Measurements from ENCODE around the gene FAM83E.

Gene FAM83E

DNA sequence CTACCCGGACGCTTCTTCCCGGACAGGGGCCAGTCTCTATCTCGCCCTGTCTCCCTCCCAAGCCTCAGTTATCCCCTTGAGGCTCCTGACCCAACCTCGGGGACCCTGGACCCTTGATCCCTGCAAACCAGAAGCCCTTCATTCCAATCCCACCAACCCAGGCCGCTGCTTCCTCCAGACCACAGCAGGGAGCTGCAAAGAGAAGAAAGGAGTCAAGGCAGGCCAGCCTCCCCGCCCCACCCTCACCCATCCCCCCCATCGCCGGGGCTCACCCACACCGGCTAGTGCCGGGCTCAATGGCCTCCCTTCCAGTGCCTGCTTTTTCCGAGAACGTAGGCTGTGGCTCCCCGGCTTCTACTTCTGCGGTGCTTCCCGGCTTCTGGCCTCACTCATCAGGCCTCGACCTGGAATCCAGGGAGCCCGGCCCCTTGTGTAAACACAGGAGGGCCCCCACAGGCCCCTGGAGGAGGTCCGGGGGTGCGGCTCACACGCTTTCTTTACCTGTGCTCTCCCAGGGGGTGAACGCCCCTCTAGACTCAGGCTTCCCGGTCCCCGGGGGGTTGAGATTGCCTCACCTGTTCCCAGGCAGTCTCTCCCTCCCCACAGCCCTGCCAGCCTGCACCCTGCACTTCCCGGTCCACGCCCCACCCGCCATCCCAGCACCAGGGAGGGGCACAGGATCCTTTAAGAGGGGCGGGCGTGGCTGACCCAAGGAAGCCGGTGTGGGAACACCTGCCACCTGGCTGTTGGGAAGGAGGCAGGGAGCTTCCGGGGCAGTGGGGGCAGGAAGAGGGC lies at the start of gene FAM83E:
Gene FAM83E, minus strand, starts transcription at position 641 of the 795 bp plus-strand sequence. CDS start 1,704 bp downstream, outside the sequence.
- Histone ChIP-seq H3F3A (ENCODE audit: insufficient read depth) (peaks cover 20% of the 10 kb centered on the region), H3K4me3 (ENCODE audit: insufficient read depth, low read length, poor library complexity, severe bottlenecking) (no peak within 1 kb of the TSS), H3K79me2 (ENCODE audit: insufficient read depth, low read length) (peaks cover 31% of the 10 kb centered on the region), H3K9ac (ENCODE audit: low read length) (no peak within 1 kb of the TSS), H3K36me3 (ENCODE audit: low read length) (peaks cover 16% of the 10 kb centered on the region), H2AFZ (ENCODE audit: low read depth, low read length, severe bottlenecking) (no peak within 1 kb of the TSS), H3K9me2 (replicated peaks; ENCODE audit: insufficient read depth, low read length) (no peaks in the 10 kb centered on the region), H3K27ac (ENCODE audit: low read depth, low read length) (no peak within 1 kb of the TSS), H3K4me2 (ENCODE audit: low read depth, low read length, poor library complexity, severe bottlenecking) (no peak within 1 kb of the TSS), H4K20me1 (ENCODE audit: low read depth, low read length) (peaks cover 14% of the 10 kb centered on the region), H3K27me3 (ENCODE audit: low read length) (no peaks in the 10 kb centered on the region), H3K9me3 (ENCODE audit: insufficient read depth, low read length) (no peaks in the 10 kb centered on the region)
- no peak for TF ChIP-seq EZH2phosphoT487 (conservative IDR thresholded peaks at IDR 0.05; ENCODE audit: low read length)
- TF ChIP-seq, protein P1, sequence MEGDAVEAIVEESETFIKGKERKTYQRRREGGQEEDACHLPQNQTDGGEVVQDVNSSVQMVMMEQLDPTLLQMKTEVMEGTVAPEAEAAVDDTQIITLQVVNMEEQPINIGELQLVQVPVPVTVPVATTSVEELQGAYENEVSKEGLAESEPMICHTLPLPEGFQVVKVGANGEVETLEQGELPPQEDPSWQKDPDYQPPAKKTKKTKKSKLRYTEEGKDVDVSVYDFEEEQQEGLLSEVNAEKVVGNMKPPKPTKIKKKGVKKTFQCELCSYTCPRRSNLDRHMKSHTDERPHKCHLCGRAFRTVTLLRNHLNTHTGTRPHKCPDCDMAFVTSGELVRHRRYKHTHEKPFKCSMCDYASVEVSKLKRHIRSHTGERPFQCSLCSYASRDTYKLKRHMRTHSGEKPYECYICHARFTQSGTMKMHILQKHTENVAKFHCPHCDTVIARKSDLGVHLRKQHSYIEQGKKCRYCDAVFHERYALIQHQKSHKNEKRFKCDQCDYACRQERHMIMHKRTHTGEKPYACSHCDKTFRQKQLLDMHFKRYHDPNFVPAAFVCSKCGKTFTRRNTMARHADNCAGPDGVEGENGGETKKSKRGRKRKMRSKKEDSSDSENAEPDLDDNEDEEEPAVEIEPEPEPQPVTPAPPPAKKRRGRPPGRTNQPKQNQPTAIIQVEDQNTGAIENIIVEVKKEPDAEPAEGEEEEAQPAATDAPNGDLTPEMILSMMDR (IDR thresholded peaks at IDR 0.05; ENCODE audit: insufficient read depth, low read length, poor library complexity, severe bottlenecking): no peak

DNA sequence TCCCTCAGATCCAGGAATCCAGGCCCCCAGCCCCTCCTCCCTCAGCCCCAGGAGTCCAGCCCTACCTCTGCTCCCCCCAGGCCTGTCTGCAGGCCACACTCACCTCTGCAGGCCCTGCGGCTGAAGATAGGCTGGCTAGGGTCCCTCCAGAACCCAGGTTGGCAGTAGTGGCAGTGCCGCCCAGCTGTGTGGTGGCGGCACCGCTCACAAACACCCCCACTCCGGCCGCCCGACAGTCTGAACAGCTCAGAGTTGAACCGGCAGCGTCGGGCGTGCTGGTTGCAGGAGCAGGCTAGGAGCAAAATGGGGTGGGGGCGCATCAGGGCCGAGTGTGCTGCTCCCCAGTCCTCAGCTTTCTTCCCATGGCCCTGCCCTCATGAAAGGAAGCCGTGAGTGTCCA lies 49.6 kb upstream of the FAM83E start:
- no peaks in the 10 kb centered on the region for H3F3A ChIP-seq (ENCODE audit: insufficient read depth)
- no peak overlapping the region for H3K4me2 ChIP-seq (ENCODE audit: low read depth, low read length, poor library complexity, severe bottlenecking)
- H3K27ac ChIP-seq (ENCODE audit: low read depth, low read length): no peak overlapping the region
- no peaks in the 10 kb centered on the region for H3K9me2 ChIP-seq (replicated peaks; ENCODE audit: insufficient read depth, low read length)
- H2AFZ ChIP-seq (ENCODE audit: low read depth, low read length, severe bottlenecking): no peak overlapping the region
- H3K79me2 ChIP-seq (ENCODE audit: insufficient read depth, low read length): no peaks in the 10 kb centered on the region
- no peaks in the 10 kb centered on the region for H4K20me1 ChIP-seq (ENCODE audit: low read depth, low read length)
- H3K9ac ChIP-seq (ENCODE audit: low read length): no peak overlapping the region
- TF ChIP-seq EZH2phosphoT487 (conservative IDR thresholded peaks at IDR 0.05; ENCODE audit: low read length): no peak
- TF ChIP-seq, protein P1 (IDR thresholded peaks at IDR 0.05; ENCODE audit: insufficient read depth, low read length, poor library complexity, severe bottlenecking): no peak
- no peak overlapping the region for H3K4me3 ChIP-seq (ENCODE audit: insufficient read depth, low read length, poor library complexity, severe bottlenecking)
- no peaks in the 10 kb centered on the region for H3K27me3 ChIP-seq (ENCODE audit: low read length)
- no peaks in the 10 kb centered on the region for H3K9me3 ChIP-seq (ENCODE audit: insufficient read depth, low read length)
- no peaks in the 10 kb centered on the region for H3K36me3 ChIP-seq (ENCODE audit: low read length)

DNA sequence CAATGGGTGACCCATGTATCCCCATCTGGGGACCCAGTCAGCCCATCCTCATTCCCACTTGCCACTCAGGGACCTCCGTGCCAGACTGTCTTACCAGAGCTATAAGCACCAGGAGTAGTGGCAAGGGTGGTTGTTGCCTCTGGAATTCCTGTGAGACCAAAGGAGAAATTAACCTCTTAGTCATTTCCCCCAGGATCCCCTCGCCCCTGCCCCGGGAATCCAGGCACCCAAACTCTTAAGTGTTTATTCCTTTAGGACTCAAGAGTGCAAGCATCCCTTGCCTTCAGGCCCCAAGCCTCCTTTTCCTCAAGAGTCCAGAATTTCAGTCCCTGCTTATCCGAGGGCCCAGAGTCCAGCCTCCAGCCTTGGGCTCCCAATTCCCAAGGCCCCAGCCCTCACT lies 48.8 kb upstream of the FAM83E start:
- TF ChIP-seq EZH2phosphoT487 (conservative IDR thresholded peaks at IDR 0.05; ENCODE audit: low read length): no peak
- TF ChIP-seq, protein P1 (IDR thresholded peaks at IDR 0.05; ENCODE audit: insufficient read depth, low read length, poor library complexity, severe bottlenecking): no peak
- H3K9ac ChIP-seq (ENCODE audit: low read length): no peak overlapping the region
- no peaks in the 10 kb centered on the region for H3F3A ChIP-seq (ENCODE audit: insufficient read depth)
- no peaks in the 10 kb centered on the region for H3K79me2 ChIP-seq (ENCODE audit: insufficient read depth, low read length)
- H3K9me3 ChIP-seq (ENCODE audit: insufficient read depth, low read length): no peaks in the 10 kb centered on the region
- no peaks in the 10 kb centered on the region for H3K9me2 ChIP-seq (replicated peaks; ENCODE audit: insufficient read depth, low read length)
- no peaks in the 10 kb centered on the region for H3K36me3 ChIP-seq (ENCODE audit: low read length)
- no peaks in the 10 kb centered on the region for H4K20me1 ChIP-seq (ENCODE audit: low read depth, low read length)
- no peaks in the 10 kb centered on the region for H3K27me3 ChIP-seq (ENCODE audit: low read length)
- H3K4me2 ChIP-seq (ENCODE audit: low read depth, low read length, poor library complexity, severe bottlenecking): no peak overlapping the region
- H3K4me3 ChIP-seq (ENCODE audit: insufficient read depth, low read length, poor library complexity, severe bottlenecking): no peak overlapping the region
- H2AFZ ChIP-seq (ENCODE audit: low read depth, low read length, severe bottlenecking): no peak overlapping the region
- no peak overlapping the region for H3K27ac ChIP-seq (ENCODE audit: low read depth, low read length)
